GM20000 (cell line): ENCODE results near the gene LIPC.

Experiments used
- DNase-seq: peaks from one replicate; pipeline ENCODE4 v3.0.0; 2012; ENCODE audit warnings: low spot score
- CTCF ChIP-seq: IDR thresholded peaks from 2 replicates; pipeline ENCODE4 v1.5.1; 2012; ENCODE audit warnings: mild to moderate bottlenecking, control low read depth; ENCODE audit errors: extremely low read depth, missing control alignments

The LIPC gene

GRCh38 chr15:58398071-58398470 is 33.7 kb upstream of the LIPC start:
- no peak for TF ChIP-seq CTCF
- DNase-seq = no peak

- no peak for DNase-seq
- no peak for TF ChIP-seq CTCF
Observed at GRCh38 chr15:58398643-58399042, 33.1 kb upstream of the LIPC start.

- no peak for TF ChIP-seq CTCF
- no peak for DNase-seq
Observed at GRCh38 chr15:58399739-58400138, 32.1 kb upstream of the LIPC start.

GRCh38 chr15:58401276-58401675 is 30.5 kb upstream of the LIPC start:
- no peak for DNase-seq

GRCh38 chr15:58401991-58402649 is 29.7 kb upstream of the LIPC start:
- no peak for TF ChIP-seq CTCF
- no peak for DNase-seq

More at GRCh38 chr15:58401276-58401675, 30.5 kb upstream of the LIPC start:
- TF ChIP-seq CTCF = no peak

- DNase-seq = no peak
- no peak for TF ChIP-seq CTCF
Observed at GRCh38 chr15:58403581-58403980, 28.2 kb upstream of the LIPC start.

- DNase-seq = no peak
- no peak for TF ChIP-seq CTCF
Observed at GRCh38 chr15:58404020-58404419, 27.8 kb upstream of the LIPC start.
